Body of pancreas (tissue), 4 donors: ENCODE results near the gene TBX18. TPM values are rescaled to one million over a fixed set of nuclear protein-coding genes. Genes with fewer than 3 reads are reported as not detected.
A peak's percentile ranks its signal among the peaks of the same experiment; 100 is the strongest.

ENCODE experiments used
- ATAC-seq: fragments of 150-250 bp; one replicate; pipeline ENCODE4 v1.9.1; 2016
- DNase-seq, 4 donors: peaks; one replicate each; pipeline ENCODE4 v3.0.0-alpha.2; 2019
- H3K27ac ChIP-seq, 4 donors: fragments of 200-600 bp; sonication (generic); 1 replicate in 3 of 4; 2 replicates in 1 of 4; pipeline versions ENCODE4 v1.5.1 to v1.6.1; 2016 to 2019; ENCODE audit warnings: mild to moderate bottlenecking in 1 of 4, mixed read lengths in 1 of 4, moderate library complexity in 1 of 4
- H3K27me3 ChIP-seq, 2 donors: fragments of 200-600 bp; sonication (generic); one replicate each; pipeline ENCODE4 v1.6.0; 2016; ENCODE audit warnings: mild to moderate bottlenecking in 1 of 2
- H3K36me3 ChIP-seq, 2 donors: fragments of 200-600 bp; sonication (generic); replicated peaks in 1 of 2; 2 replicates each; pipeline ENCODE4 v1.5.1; 2016; ENCODE audit warnings: low read depth in 2 of 2; ENCODE audit not compliant: insufficient read depth in 1 of 2
- H3K4me1 ChIP-seq: fragments of 200-600 bp; sonication (generic); one replicate; pipeline ENCODE4 v1.6.0; 2016
- H3K4me3 ChIP-seq, 2 donors: fragments of 200-600 bp; sonication (generic); 1 replicate in 1 of 2; 2 replicates in 1 of 2; pipeline ENCODE4 v1.5.1; 2016 to 2019
- H3K9me3 ChIP-seq, 3 donors: fragments of 200-600 bp; sonication (generic); 1 replicate in 2 of 3; 2 replicates in 1 of 3; pipeline ENCODE4 v1.5.1; 2016
- POLR2A ChIP-seq, 3 donors: fragments of 450-650 bp; IDR thresholded peaks; one replicate each; pipeline ENCODE4 v1.6.1; 2016; ENCODE audit warnings: antibody characterized with exemption in 3 of 3, mild to moderate bottlenecking in 2 of 3
- WGBS, 2 donors: methylation state at CpG; one replicate each; pipeline ENCODE4 v1.1.5; 2017; 5-methylcytosine and 5-hydroxymethylcytosine counted together
- intact Hi-C: fragments of 100-400 bp; cut with DNase I; formaldehyde crosslinking; loops from one replicate; pipeline ENCODE4 v1.15.1; 2023
- total RNA-seq, 2 donors: library from RNA; depleted of rRNA; stranded (reverse); fragments of >200 nt; gene quantifications; one replicate each; pipeline ENCODE4 v1.1.0, GENCODE V29; 2016
- TF ChIP-seq, protein P1 (sequence below), 7 experiments: fragments of 450-650 bp in 4 of 7; fragments of 200-600 bp in 3 of 7; sonication (generic) in 3 of 7; IDR thresholded peaks; one replicate each; pipeline ENCODE4 v1.5.1; 2016 to 2019; ENCODE audit warnings: antibody characterized with exemption in 7 of 7

The TBX18 gene
- 1 to 10 TPM in 1 of 2 donors, under 1 TPM in 1; 0.52 to 2.0 TPM for total RNA-seq

DNA sequence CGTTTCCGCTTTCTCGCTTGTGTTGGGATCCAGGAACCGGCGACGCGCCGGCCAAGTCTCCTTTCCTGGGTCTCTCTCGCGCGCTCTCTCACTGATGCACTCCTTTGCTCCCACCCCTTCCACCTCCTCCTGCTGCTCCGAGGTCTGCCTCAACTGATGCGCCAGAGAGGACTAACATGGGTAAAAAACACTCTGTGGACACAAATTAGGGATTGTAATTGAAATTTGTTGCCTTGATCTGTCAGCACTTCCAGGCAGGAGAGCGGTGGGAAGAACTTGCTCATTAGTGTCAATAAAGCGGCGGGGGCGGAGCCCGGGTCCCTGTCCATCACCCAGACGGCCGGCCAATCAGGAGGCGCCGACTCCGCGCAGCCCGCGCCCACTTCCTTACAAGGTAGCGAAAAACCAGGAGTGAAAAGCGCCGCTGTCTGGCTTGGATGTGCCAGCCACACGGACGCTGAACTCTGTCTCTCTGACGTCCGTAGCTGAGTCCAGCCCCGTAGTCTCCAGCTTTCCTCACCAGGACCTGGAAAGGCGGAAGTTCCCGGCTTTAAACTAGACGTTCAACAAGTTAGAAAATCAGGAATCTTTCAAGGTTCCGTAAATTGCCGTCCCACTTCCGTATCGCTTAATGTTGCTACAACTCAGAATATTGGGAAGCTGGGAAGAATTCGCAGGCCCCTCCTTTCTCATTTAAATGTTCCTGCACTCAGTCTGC, at the start of gene TBX18:
Gene TBX18 (minus strand): TSS at position 267 of the 718 bp plus-strand sequence. CDS start 417 bp downstream, outside the sequence.
- Histone ChIP-seq H3K27ac (peak within 1 kb of the TSS in 1 of 4 donors; percentile 17), H3K4me1 (peaks cover 21% of the 10 kb centered on the region), H3K4me3 (no peak within 1 kb of the TSS), H3K27me3 (peaks cover 0 to 51% of the 10 kb centered on the region in 2 donors), H3K36me3 (no peaks in the 10 kb centered on the region), H3K9me3 (no peaks in the 10 kb centered on the region)
- DNase-seq (peak; percentile 59 to 75 (median 66)), ATAC-seq (peak; percentile 79)
- TF ChIP-seq POLR2A (IDR thresholded peaks at IDR 0.05), result no peak
- TF ChIP-seq, protein P1, sequence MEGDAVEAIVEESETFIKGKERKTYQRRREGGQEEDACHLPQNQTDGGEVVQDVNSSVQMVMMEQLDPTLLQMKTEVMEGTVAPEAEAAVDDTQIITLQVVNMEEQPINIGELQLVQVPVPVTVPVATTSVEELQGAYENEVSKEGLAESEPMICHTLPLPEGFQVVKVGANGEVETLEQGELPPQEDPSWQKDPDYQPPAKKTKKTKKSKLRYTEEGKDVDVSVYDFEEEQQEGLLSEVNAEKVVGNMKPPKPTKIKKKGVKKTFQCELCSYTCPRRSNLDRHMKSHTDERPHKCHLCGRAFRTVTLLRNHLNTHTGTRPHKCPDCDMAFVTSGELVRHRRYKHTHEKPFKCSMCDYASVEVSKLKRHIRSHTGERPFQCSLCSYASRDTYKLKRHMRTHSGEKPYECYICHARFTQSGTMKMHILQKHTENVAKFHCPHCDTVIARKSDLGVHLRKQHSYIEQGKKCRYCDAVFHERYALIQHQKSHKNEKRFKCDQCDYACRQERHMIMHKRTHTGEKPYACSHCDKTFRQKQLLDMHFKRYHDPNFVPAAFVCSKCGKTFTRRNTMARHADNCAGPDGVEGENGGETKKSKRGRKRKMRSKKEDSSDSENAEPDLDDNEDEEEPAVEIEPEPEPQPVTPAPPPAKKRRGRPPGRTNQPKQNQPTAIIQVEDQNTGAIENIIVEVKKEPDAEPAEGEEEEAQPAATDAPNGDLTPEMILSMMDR (IDR thresholded peaks at IDR 0.05), result no peak
- 3 to 8% methylated on average over 34 to 42 of the region's 42 CpGs for WGBS, 2 donors
- intact Hi-C loops, result no loop called here

DNA sequence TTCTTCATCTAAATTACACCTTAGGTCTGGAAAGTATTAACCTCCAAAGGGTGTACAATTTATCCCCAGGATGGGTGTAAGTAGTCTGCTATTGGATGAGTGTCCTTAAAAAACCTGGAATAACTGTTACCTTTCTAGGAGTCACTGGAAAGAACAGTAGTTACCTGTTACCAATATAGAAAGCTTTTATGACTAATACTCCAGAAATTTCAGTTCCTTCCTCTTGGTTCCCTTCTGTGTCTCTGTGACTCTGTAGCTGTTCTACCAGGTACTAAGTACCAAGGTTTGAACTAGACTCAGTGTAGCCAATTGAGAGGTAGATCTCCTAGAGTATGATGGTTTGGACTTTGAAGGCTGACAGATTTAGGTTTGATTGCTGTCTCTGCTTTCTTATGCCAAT, 47.0 kb upstream of the TBX18 start:
- no peaks in the 10 kb centered on the region for H3K4me1 ChIP-seq
- no peak overlapping the region for H3K27ac ChIP-seq
- DNase-seq (no peak), ATAC-seq (no peak)
- no peaks in the 10 kb centered on the region for H3K9me3 ChIP-seq
- intact Hi-C loops, result no loop called here
- no peaks in the 10 kb centered on the region for H3K27me3 ChIP-seq
- H3K4me3 ChIP-seq, result no peak overlapping the region
- no peak for TF ChIP-seq POLR2A (IDR thresholded peaks at IDR 0.05)
- TF ChIP-seq, protein P1 (IDR thresholded peaks at IDR 0.05), result no peak
- H3K36me3 ChIP-seq, result no peaks in the 10 kb centered on the region

DNA sequence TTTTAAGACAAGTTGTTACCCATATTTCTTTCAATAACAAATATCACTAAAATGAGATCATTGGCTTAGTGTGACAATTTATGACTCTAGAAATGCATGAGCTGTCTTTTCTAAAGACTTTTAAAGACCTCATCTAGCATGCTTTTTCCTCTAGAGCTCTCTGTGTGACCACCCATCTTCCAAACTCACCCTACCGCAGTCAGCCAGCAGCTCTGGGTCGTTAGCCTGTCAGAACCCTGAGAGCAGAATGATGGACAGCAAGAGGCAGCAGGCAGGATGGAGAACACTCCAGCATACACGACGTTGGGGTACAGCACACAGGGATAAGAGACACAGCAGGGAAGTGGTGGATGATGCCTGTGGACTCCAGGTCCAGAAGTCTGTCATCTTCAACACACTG, 45.1 kb upstream of the TBX18 start:
- H3K4me3 ChIP-seq, result no peak overlapping the region
- H3K36me3 ChIP-seq, result no peaks in the 10 kb centered on the region
- TF ChIP-seq, protein P1 (IDR thresholded peaks at IDR 0.05), result no peak
- TF ChIP-seq POLR2A (IDR thresholded peaks at IDR 0.05), result no peak
- no peak overlapping the region for H3K27ac ChIP-seq
- DNase-seq (no peak), ATAC-seq (no peak)
- no peaks in the 10 kb centered on the region for H3K4me1 ChIP-seq
- H3K9me3 ChIP-seq, result no peaks in the 10 kb centered on the region
- 21 to 23% methylated on average over 4 of the region's 4 CpGs for WGBS, 2 donors
- H3K27me3 ChIP-seq, result no peaks in the 10 kb centered on the region
- intact Hi-C loops, result no loop called here

DNA sequence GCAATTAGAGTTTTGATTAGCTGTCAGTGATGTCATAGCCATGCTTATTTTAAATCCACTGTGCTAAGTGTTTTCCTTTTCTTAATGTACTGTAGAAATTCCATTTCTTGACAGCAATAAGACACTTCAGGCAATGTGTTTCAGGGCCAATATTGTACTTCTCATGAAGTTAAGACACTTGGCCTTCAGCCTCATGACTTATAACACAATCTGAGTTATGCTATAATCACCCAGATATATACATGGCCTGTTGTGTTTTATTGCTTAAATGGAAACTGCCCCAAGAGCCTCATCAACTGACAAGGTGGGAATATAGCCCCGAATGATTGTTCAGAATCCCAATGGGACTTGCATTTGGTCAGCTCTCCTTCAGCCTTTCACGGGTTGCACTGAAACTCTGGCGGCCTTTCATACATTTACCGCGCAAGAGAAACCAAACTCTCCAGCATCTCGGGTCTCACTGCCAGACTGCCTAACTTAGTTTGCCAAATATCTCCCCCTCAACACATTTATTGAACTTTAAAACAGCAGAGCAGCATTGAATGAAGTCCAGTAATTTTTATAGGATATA, 44.2 kb upstream of the TBX18 start:
- no peak for TF ChIP-seq POLR2A (IDR thresholded peaks at IDR 0.05)
- TF ChIP-seq, protein P1 (IDR thresholded peaks at IDR 0.05), result no peak
- ATAC-seq (no peak), DNase-seq (no peak)
- Histone ChIP-seq H3K4me1 (no peaks in the 10 kb centered on the region), H3K4me3 (no peak overlapping the region), H3K27me3 (no peaks in the 10 kb centered on the region), H3K36me3 (no peaks in the 10 kb centered on the region), H3K9me3 (no peaks in the 10 kb centered on the region), H3K27ac (no peak overlapping the region)
- intact Hi-C loops, result no loop called here
- 65 to 73% methylated on average over 6 of the region's 6 CpGs for WGBS, 2 donors

DNA sequence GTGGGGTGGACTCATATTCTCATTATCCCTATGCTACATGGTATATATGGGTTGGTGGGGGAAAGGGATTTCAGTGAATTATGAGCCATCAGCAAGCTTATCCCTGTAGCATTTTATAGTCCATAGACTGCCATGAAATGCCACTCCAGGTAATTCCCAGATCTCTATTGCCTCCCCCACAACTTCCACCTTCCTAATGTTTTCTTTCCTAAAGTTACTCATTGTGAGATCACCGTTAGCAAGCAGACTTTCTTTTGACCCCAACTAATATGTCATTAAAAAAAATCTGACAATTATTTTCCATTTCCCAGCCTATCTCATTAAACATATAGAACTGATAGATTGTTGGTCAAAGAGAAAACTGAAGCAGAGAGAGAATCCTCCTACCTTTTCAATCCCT, 40.7 kb upstream of the TBX18 start:
- Histone ChIP-seq H3K27ac (no peak overlapping the region), H3K4me3 (no peak overlapping the region), H3K9me3 (no peaks in the 10 kb centered on the region), H3K36me3 (no peaks in the 10 kb centered on the region), H3K27me3 (no peaks in the 10 kb centered on the region), H3K4me1 (no peaks in the 10 kb centered on the region)
- ATAC-seq, result no peak
- 47 to 48% methylated on average over 1 of the region's 1 CpG for WGBS, 2 donors
- intact Hi-C loops, result no loop called here
- DNase-seq, result no peak
- TF ChIP-seq, protein P1 (IDR thresholded peaks at IDR 0.05), result no peak
- TF ChIP-seq POLR2A (IDR thresholded peaks at IDR 0.05), result no peak
